Mesothelial cell of epicardium (in vitro differentiated cells): Measurements from ENCODE around the gene GALNT10. TPM values are rescaled to one million over a fixed set of nuclear protein-coding genes. Genes with fewer than 3 reads are reported as not detected.
"Not testable (repeated sequence)": the region's sequence is repeated elsewhere in the genome, so short reads cannot be mapped to it uniquely, and the experiment has no call there.

Experiments used
- DNase-seq, 2 experiments: peaks; one replicate each; pipeline ENCODE4 v3.0.0; 2021; ENCODE audit warnings: low spot score in 2 of 2; ENCODE audit not compliant: unreplicated experiment in 2 of 2
- H3K27ac Mint-ChIP-seq: 2 replicates; pipeline ENCODE4 v1.8.0; 2021; ENCODE audit warnings: mixed read lengths
- H3K27me3 Mint-ChIP-seq: 2 replicates; pipeline ENCODE4 v1.8.0; 2021; ENCODE audit warnings: low read depth, mixed read lengths
- H3K36me3 Mint-ChIP-seq: 2 replicates; pipeline ENCODE4 v1.8.0; 2021; ENCODE audit warnings: mixed read lengths
- H3K4me1 Mint-ChIP-seq: 2 replicates; pipeline ENCODE4 v1.8.0; 2021; ENCODE audit warnings: mixed read lengths
- H3K4me3 Mint-ChIP-seq: 2 replicates; pipeline ENCODE4 v1.8.0; 2021; ENCODE audit warnings: mild to moderate bottlenecking, moderate library complexity, mixed read lengths
- H3K9me3 Mint-ChIP-seq: 2 replicates; pipeline ENCODE4 v1.8.0; 2021; ENCODE audit warnings: mixed read lengths
- CTCF ChIP-seq: fragments of 200-600 bp; sonication (generic); IDR thresholded peaks from one replicate; pipeline ENCODE4 v1.5.0; 2021; ENCODE audit warnings: antibody characterized with exemption; ENCODE audit not compliant: unreplicated experiment
- total RNA-seq: library from RNA; stranded (reverse); gene quantifications from 3 replicates; pipeline ENCODE4 v1.2.1, GENCODE V29; 2021

The GALNT10 gene
- total RNA-seq, 1 donor from 2014 or later: 13.9 TPM

GRCh38 chr5:154356958-154357357 lies 166.4 kb downstream of the GALNT10 start:
- no peak for TF ChIP-seq CTCF
- Mint-ChIP-seq H3K4me1 (peaks cover 35% of the 10 kb centered on the region), H3K36me3 (no peaks in the 10 kb centered on the region), H3K4me3 (no peak overlapping the region), H3K27ac (no peak overlapping the region), H3K9me3 (no peaks in the 10 kb centered on the region), H3K27me3 (peaks cover 18% of the 10 kb centered on the region)
- DNase-seq: no peak

- DNase-seq: no peak
- no peaks in the 10 kb centered on the region for H3K36me3 Mint-ChIP-seq
- peaks cover 36% of the 10 kb centered on the region for H3K4me1 Mint-ChIP-seq
- no peak for TF ChIP-seq CTCF
- H3K4me3 Mint-ChIP-seq: no peak overlapping the region
- H3K27ac Mint-ChIP-seq: peak overlapping the region; percentile 9
- H3K9me3 Mint-ChIP-seq: no peaks in the 10 kb centered on the region
- H3K27me3 Mint-ChIP-seq: peaks cover 22% of the 10 kb centered on the region
These were observed 168.1 kb downstream of the GALNT10 start for GRCh38 chr5:154358516-154359220.

- DNase-seq: no peak
- no peaks in the 10 kb centered on the region for H3K36me3 Mint-ChIP-seq
- H3K27me3 Mint-ChIP-seq: peaks cover 20% of the 10 kb centered on the region
- H3K4me1 Mint-ChIP-seq: peaks cover 41% of the 10 kb centered on the region
- H3K4me3 Mint-ChIP-seq: no peak overlapping the region
- no peak for TF ChIP-seq CTCF
- no peaks in the 10 kb centered on the region for H3K9me3 Mint-ChIP-seq
- H3K27ac Mint-ChIP-seq: no peak overlapping the region
These were observed 168.7 kb downstream of the GALNT10 start for GRCh38 chr5:154359221-154359573.

GRCh38 chr5:154360241-154360640 lies 169.7 kb downstream of the GALNT10 start:
- not testable (repeated sequence) for H3K36me3 Mint-ChIP-seq, H3K4me3 Mint-ChIP-seq, H3K9me3 Mint-ChIP-seq, H3K27ac Mint-ChIP-seq, DNase-seq
- Mint-ChIP-seq H3K4me1 (peaks cover 45% of the 10 kb centered on the region), H3K27me3 (peaks cover 20% of the 10 kb centered on the region)

GRCh38 chr5:154363411-154363810 lies 172.9 kb downstream of the GALNT10 start:
- no peaks in the 10 kb centered on the region for H3K9me3 Mint-ChIP-seq
- H3K27me3 Mint-ChIP-seq: peaks cover 15% of the 10 kb centered on the region
- H3K36me3 Mint-ChIP-seq: no peaks in the 10 kb centered on the region
- peaks cover 40% of the 10 kb centered on the region for H3K4me1 Mint-ChIP-seq
- H3K4me3 Mint-ChIP-seq: no peak overlapping the region
- H3K27ac Mint-ChIP-seq: no peak overlapping the region
- no peak for TF ChIP-seq CTCF
- DNase-seq: no peak

GRCh38 chr5:154364771-154365170 lies 174.2 kb downstream of the GALNT10 start:
- Mint-ChIP-seq H3K4me1 (peaks cover 35% of the 10 kb centered on the region), H3K9me3 (no peaks in the 10 kb centered on the region), H3K27me3 (peaks cover 16% of the 10 kb centered on the region), H3K36me3 (no peaks in the 10 kb centered on the region), H3K4me3 (no peak overlapping the region), H3K27ac (peak overlapping the region; percentile 70)
- no peak for TF ChIP-seq CTCF
- no peak for DNase-seq
